Measurements from ENCODE around the gene CTNNA1.

- TF ChIP-seq, protein P1, sequence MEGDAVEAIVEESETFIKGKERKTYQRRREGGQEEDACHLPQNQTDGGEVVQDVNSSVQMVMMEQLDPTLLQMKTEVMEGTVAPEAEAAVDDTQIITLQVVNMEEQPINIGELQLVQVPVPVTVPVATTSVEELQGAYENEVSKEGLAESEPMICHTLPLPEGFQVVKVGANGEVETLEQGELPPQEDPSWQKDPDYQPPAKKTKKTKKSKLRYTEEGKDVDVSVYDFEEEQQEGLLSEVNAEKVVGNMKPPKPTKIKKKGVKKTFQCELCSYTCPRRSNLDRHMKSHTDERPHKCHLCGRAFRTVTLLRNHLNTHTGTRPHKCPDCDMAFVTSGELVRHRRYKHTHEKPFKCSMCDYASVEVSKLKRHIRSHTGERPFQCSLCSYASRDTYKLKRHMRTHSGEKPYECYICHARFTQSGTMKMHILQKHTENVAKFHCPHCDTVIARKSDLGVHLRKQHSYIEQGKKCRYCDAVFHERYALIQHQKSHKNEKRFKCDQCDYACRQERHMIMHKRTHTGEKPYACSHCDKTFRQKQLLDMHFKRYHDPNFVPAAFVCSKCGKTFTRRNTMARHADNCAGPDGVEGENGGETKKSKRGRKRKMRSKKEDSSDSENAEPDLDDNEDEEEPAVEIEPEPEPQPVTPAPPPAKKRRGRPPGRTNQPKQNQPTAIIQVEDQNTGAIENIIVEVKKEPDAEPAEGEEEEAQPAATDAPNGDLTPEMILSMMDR (IDR thresholded peaks at IDR 0.05): no peak
- no peak for TF ChIP-seq POLR2A (IDR thresholded peaks at IDR 0.05)
Observed at GRCh38 chr5:138869038-138869437, 115.8 kb downstream of the CTNNA1 start.

All from adrenal gland (tissue), 5 donors.